GM18870 (cell line): Measurements from ENCODE around the gene PLCE1.

Experiments
- ATAC-seq: cut with Tn5 transposase; IDR thresholded peaks from one replicate; pipeline ENCODE4 v1.9.1; 2021; ENCODE audit warnings: moderate library complexity; ENCODE audit not compliant: unreplicated experiment

PLCE1 gene

GRCh38 chr10:93993414-93993781 lies 333 bp upstream of the PLCE1 start:
- no peak for ATAC-seq

GRCh38 chr10:93994438-93994801 lies 689 bp downstream of the PLCE1 start:
- ATAC-seq: no peak

GRCh38 chr10:93995182-93995581 lies 1.5 kb downstream of the PLCE1 start:
- ATAC-seq: no peak

GRCh38 chr10:93995598-93996271 lies 2.0 kb downstream of the PLCE1 start:
- ATAC-seq: no peak

GRCh38 chr10:93996551-93996950 lies 2.8 kb downstream of the PLCE1 start:
- no peak for ATAC-seq

- ATAC-seq: no peak
Observed at GRCh38 chr10:93997546-93997945, 3.8 kb downstream of the PLCE1 start.

- ATAC-seq: no peak
Observed at GRCh38 chr10:93999401-93999851, 5.7 kb downstream of the PLCE1 start.

- no peak for ATAC-seq
Observed at GRCh38 chr10:94000638-94001415, 7.1 kb downstream of the PLCE1 start.

GRCh38 chr10:94001416-94001810 lies 7.7 kb downstream of the PLCE1 start:
- no peak for ATAC-seq

GRCh38 chr10:94002156-94002555 lies 8.4 kb downstream of the PLCE1 start:
- no peak for ATAC-seq

- no peak for ATAC-seq
Observed at GRCh38 chr10:94003488-94003887, 9.8 kb downstream of the PLCE1 start.

- ATAC-seq: no peak
Observed at GRCh38 chr10:94005050-94005449, 11.3 kb downstream of the PLCE1 start.

- no peak for ATAC-seq
Observed at GRCh38 chr10:94006591-94007550, 13.1 kb downstream of the PLCE1 start.

GRCh38 chr10:94008526-94008925 lies 14.8 kb downstream of the PLCE1 start:
- ATAC-seq: no peak

GRCh38 chr10:94010116-94010515 lies 16.4 kb downstream of the PLCE1 start:
- ATAC-seq: no peak

- ATAC-seq: no peak
Observed at GRCh38 chr10:94010886-94011285, 17.2 kb downstream of the PLCE1 start.

GRCh38 chr10:94011296-94011695 lies 17.6 kb downstream of the PLCE1 start:
- no peak for ATAC-seq

- no peak for ATAC-seq
Observed at GRCh38 chr10:94012834-94013233, 19.1 kb downstream of the PLCE1 start.

GRCh38 chr10:94013331-94013760 lies 19.6 kb downstream of the PLCE1 start:
- no peak for ATAC-seq

GRCh38 chr10:94014304-94014703 lies 20.6 kb downstream of the PLCE1 start:
- ATAC-seq: no peak
